HAP-1 (cell line): ENCODE results near the gene ZBTB7A.

Source experiments
- DNase-seq, 2 experiments: peaks; one replicate each; pipeline ENCODE4 v3.0.0-alpha.2; 2016 to 2020; ENCODE audit warnings: low spot score in 2 of 2
- H3K27me3 ChIP-seq: fragments of 250-450 bp; sonication (Bioruptor Pico); 2 replicates; pipeline ENCODE4 v1.5.1; 2020; ENCODE audit warnings: low read depth, mild to moderate bottlenecking, moderate library complexity
- H3K36me3 ChIP-seq: fragments of 250-450 bp; sonication (Bioruptor Pico); replicated peaks from 2 replicates; pipeline ENCODE4 v1.5.1; 2020; ENCODE audit warnings: mild to moderate bottlenecking
- H3K4me1 ChIP-seq: fragments of 250-450 bp; sonication (Bioruptor Pico); 2 replicates; pipeline ENCODE4 v1.5.1; 2020; ENCODE audit warnings: mild to moderate bottlenecking
- H3K4me3 ChIP-seq: fragments of 250-450 bp; sonication (Bioruptor Pico); 2 replicates; pipeline ENCODE4 v1.5.1; 2020; ENCODE audit warnings: mild to moderate bottlenecking, moderate library complexity
- H3K9me3 ChIP-seq: fragments of 250-450 bp; sonication (Bioruptor Pico); 2 replicates; pipeline ENCODE4 v1.5.1; 2020; ENCODE audit warnings: mild to moderate bottlenecking, moderate library complexity
- in situ Hi-C: fragments of 300-500 bp; cut with MboI; formaldehyde crosslinking; loops from 3 replicates; pipeline ENCODE4 v1.14.3; 2020; ENCODE audit warnings: low sequenced_read_pairs, inconsistent platforms, mixed read lengths

Gene ZBTB7A

DNA sequence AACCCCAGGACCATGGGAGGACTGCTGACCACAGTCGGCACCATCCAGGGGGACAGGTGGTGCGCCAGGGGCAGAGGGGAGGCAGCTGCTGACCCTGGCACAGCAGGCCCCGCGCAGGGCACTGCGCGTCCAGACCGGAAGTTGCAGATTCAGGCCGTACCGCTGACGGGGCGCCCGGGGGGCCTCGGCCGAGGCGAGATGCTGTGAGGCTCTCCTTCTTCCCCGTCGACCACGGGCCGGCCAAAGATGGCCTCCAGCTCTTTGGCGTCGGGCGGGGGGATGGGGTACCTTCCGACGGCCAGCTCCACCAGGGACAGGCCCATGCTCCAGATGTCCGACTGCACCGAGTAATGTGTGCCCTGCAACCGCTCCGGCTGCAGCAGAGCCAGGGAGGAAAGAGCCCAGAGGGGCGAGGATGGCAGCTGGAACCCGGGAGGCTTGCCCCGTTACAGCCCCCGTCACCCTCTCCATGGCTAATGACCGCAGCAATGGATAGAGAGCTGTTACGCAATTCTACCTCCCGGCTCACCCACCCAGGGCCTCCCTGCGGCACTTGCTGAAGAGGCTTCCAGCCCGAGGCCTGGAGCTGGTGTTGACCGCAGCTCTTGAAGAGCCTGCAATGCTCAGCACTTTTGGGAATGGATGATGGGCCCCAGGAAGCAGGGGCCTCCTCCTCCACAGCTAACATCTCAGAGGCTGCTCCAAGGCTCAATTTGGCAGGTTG, 32.5 kb upstream of the ZBTB7A start:
- peaks cover 47% of the 10 kb centered on the region for H3K36me3 ChIP-seq
- no peaks in the 10 kb centered on the region for H3K27me3 ChIP-seq
- H3K9me3 ChIP-seq: no peaks in the 10 kb centered on the region
- in situ Hi-C loops: no loop called here
- DNase-seq: no peak
- H3K4me1 ChIP-seq: no peaks in the 10 kb centered on the region
- H3K4me3 ChIP-seq: no peak overlapping the region

DNA sequence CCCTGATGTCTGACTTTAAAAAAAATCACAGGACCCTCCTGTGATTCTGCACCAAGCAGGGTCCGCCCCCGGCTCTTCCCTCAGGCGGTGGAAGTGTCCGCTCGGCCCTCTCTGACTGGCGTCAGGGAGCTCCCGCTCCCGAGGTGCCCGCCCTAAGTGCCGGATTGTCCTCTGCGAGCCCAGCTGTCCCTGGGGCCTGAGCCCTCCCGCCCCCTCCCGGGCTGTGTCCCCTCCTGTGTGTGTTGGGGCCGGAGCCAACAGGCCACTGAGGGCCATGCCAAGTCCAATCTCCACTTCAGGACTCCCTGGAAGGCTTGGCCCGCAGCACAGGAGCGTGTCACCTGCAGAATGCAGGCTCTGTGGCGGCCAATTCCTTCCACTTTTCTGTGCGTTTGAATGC, 31.8 kb upstream of the ZBTB7A start:
- in situ Hi-C loops: no loop called here
- Histone ChIP-seq H3K27me3 (no peaks in the 10 kb centered on the region), H3K36me3 (peaks cover 54% of the 10 kb centered on the region), H3K4me1 (no peaks in the 10 kb centered on the region), H3K4me3 (no peak overlapping the region), H3K9me3 (no peaks in the 10 kb centered on the region)
- no peak for DNase-seq

DNA sequence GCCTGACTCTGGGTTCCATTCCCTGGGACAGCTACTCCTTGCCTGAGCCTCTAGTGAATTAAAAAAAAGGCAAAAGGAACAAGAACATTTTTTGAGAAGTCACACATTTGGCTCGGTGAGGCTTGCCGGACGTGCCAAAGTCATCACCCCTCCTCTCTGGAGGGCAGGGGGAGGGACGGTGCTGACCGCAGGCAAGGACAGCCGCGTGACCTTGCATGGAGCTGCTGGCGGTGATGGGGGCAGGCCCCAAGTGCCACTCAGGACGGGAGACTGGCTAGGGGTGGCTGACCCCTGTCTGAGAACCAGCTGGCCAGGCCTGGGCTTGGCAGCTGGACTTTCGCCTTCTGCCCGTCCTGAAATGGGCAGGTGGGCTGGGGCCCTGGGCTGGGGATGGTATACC, 30.8 kb upstream of the ZBTB7A start:
- no peak for DNase-seq
- Histone ChIP-seq H3K4me3 (no peak overlapping the region), H3K9me3 (no peaks in the 10 kb centered on the region), H3K36me3 (peaks cover 53% of the 10 kb centered on the region), H3K27me3 (no peaks in the 10 kb centered on the region), H3K4me1 (no peaks in the 10 kb centered on the region)
- in situ Hi-C loops: no loop called here

- Histone ChIP-seq H3K4me1 (no peaks in the 10 kb centered on the region), H3K9me3 (no peaks in the 10 kb centered on the region), H3K4me3 (no peak overlapping the region), H3K36me3 (peaks cover 45% of the 10 kb centered on the region), H3K27me3 (no peaks in the 10 kb centered on the region)
- in situ Hi-C loops: no loop called here
- DNase-seq: no peak
Measured at GRCh38 chr19:4096049-4096892, 29.6 kb upstream of the ZBTB7A start.

GRCh38 chr19:4095488-4095844, 28.8 kb upstream of the ZBTB7A start:
- H3K36me3 ChIP-seq: peaks cover 44% of the 10 kb centered on the region
- H3K4me1 ChIP-seq: no peaks in the 10 kb centered on the region

GRCh38 chr19:4094761-4095487, 28.2 kb upstream of the ZBTB7A start:
- in situ Hi-C loops: no loop called here
- no peak for DNase-seq
- Histone ChIP-seq H3K27me3 (no peaks in the 10 kb centered on the region), H3K4me1 (no peaks in the 10 kb centered on the region), H3K36me3 (peaks cover 43% of the 10 kb centered on the region), H3K9me3 (no peaks in the 10 kb centered on the region), H3K4me3 (no peak overlapping the region)

More at GRCh38 chr19:4095488-4095844, 28.8 kb upstream of the ZBTB7A start:
- in situ Hi-C loops: no loop called here
- no peak for DNase-seq
- Histone ChIP-seq H3K4me3 (no peak overlapping the region), H3K9me3 (no peaks in the 10 kb centered on the region), H3K27me3 (no peaks in the 10 kb centered on the region)

GRCh38 chr19:4094291-4094690, 27.6 kb upstream of the ZBTB7A start:
- Histone ChIP-seq H3K36me3 (peaks cover 39% of the 10 kb centered on the region), H3K4me1 (no peaks in the 10 kb centered on the region), H3K9me3 (no peaks in the 10 kb centered on the region), H3K4me3 (no peak overlapping the region), H3K27me3 (no peaks in the 10 kb centered on the region)
- in situ Hi-C loops: no loop called here
- no peak for DNase-seq

DNA sequence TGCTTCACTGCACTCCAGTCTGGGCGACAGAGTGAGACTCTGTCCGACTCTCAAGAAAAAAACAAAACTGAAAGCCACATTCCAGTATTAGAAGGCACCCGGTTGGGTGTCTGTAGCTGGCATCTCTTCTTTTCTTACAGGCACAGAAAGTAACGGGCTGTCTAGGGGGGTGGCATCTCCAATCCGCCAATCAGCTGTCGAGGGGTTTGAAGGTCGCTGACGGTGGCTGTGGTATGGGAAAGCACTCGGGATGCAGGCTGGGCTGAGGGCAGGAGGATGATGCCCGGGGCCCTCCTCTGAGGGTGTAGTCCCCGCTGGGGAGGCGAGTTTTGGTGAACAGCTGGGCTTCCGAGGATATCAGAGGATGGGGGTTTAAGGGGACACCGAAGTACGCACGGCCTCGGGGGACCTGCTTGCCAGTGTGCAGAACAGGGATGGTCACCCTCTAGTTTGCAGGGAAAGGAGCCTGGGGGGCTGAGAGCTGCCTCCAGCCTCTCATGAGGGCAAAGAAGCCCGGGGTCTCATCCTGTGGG, 27.0 kb upstream of the ZBTB7A start:
- DNase-seq: no peak
- Histone ChIP-seq H3K9me3 (no peaks in the 10 kb centered on the region), H3K27me3 (no peaks in the 10 kb centered on the region), H3K4me3 (no peak overlapping the region), H3K4me1 (no peaks in the 10 kb centered on the region), H3K36me3 (peaks cover 38% of the 10 kb centered on the region)
- in situ Hi-C loops: no loop called here

GRCh38 chr19:4090356-4091220, 23.9 kb upstream of the ZBTB7A start:
- peaks cover 35% of the 10 kb centered on the region for H3K36me3 ChIP-seq
- DNase-seq: peak in 1 of 2 experiments; percentile 6
- in situ Hi-C loops: no loop called here
- H3K9me3 ChIP-seq: no peaks in the 10 kb centered on the region
- H3K4me3 ChIP-seq: no peak overlapping the region
- no peaks in the 10 kb centered on the region for H3K27me3 ChIP-seq
- H3K4me1 ChIP-seq: no peaks in the 10 kb centered on the region

- Histone ChIP-seq H3K4me1 (no peaks in the 10 kb centered on the region), H3K9me3 (no peaks in the 10 kb centered on the region), H3K36me3 (peaks cover 28% of the 10 kb centered on the region), H3K4me3 (no peak overlapping the region), H3K27me3 (no peaks in the 10 kb centered on the region)
- DNase-seq: peak in 1 of 2 experiments; percentile 6
- in situ Hi-C loops: no loop called here
Measured at GRCh38 chr19:4089946-4090345, 23.2 kb upstream of the ZBTB7A start.

GRCh38 chr19:4089400-4089908, 22.8 kb upstream of the ZBTB7A start:
- in situ Hi-C loops: no loop called here
- peak in 1 of 2 experiments; percentile 7 for DNase-seq
- no peaks in the 10 kb centered on the region for H3K9me3 ChIP-seq

DNA sequence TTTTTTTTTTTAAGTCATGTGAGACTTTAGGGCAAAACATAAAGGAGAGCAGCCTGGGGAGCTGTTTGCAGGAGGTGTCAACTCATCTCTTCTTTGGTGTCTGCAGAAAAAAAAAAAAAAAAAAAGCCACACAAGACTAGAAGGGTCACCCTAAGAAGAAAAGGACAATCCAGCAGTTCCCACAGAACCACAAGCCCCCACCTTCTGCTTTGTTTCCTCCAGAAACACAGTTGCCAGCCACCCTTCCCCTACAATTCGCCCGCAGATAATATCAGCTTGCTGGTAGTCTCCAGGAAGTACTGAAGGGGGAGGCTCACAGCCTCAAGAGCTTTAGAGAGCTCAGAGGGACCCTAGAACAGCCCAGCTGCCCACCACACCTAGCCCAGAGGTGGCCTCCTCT, 22.3 kb upstream of the ZBTB7A start:
- H3K36me3 ChIP-seq: peaks cover 19% of the 10 kb centered on the region
- H3K4me1 ChIP-seq: no peaks in the 10 kb centered on the region
- no peaks in the 10 kb centered on the region for H3K9me3 ChIP-seq
- no peaks in the 10 kb centered on the region for H3K27me3 ChIP-seq
- in situ Hi-C loops: no loop called here
- H3K4me3 ChIP-seq: no peak overlapping the region
- DNase-seq: peak in 1 of 2 experiments; percentile 5

More at GRCh38 chr19:4089400-4089908, 22.8 kb upstream of the ZBTB7A start:
- Histone ChIP-seq H3K4me3 (no peak overlapping the region), H3K4me1 (no peaks in the 10 kb centered on the region), H3K27me3 (no peaks in the 10 kb centered on the region), H3K36me3 (peaks cover 23% of the 10 kb centered on the region)
